Progenitor cell of endocrine pancreas (in vitro differentiated cells): ENCODE results near the gene TM2D3. TPM values are rescaled to one million over a fixed set of nuclear protein-coding genes. Genes with fewer than 3 reads are reported as not detected.
A peak's percentile ranks its signal among the peaks of the same experiment; 100 is the strongest.

Source experiments
- DNase-seq: peaks from one replicate; pipeline ENCODE4 v3.0.0; 2021; ENCODE audit warnings: low spot score; ENCODE audit not compliant: unreplicated experiment
- H3K27ac Mint-ChIP-seq: 2 replicates; pipeline ENCODE4 v1.8.0; 2021; ENCODE audit warnings: mild to moderate bottlenecking, moderate library complexity, mixed read lengths
- H3K27me3 Mint-ChIP-seq: 2 replicates; pipeline ENCODE4 v1.8.0; 2021; ENCODE audit warnings: mixed read lengths
- H3K36me3 Mint-ChIP-seq: 2 replicates; pipeline ENCODE4 v1.8.0; 2022; ENCODE audit warnings: mixed read lengths; ENCODE audit not compliant: insufficient read depth
- H3K4me1 Mint-ChIP-seq: 2 replicates; pipeline ENCODE4 v1.8.0; 2021; ENCODE audit warnings: low read depth, mixed read lengths
- H3K4me3 Mint-ChIP-seq: 2 replicates; pipeline ENCODE4 v1.8.0; 2021; ENCODE audit warnings: low read depth, mild to moderate bottlenecking, moderate library complexity, mixed read lengths
- H3K9me3 Mint-ChIP-seq: 2 replicates; pipeline ENCODE4 v1.8.0; 2021; ENCODE audit warnings: low read depth, mixed read lengths
- CTCF ChIP-seq: fragments of 200-600 bp; sonication (generic); IDR thresholded peaks from one replicate; pipeline ENCODE4 v1.5.0; 2021; ENCODE audit warnings: antibody characterized with exemption, mild to moderate bottlenecking; ENCODE audit not compliant: unreplicated experiment
- total RNA-seq: library from RNA; stranded (reverse); gene quantifications from 2 replicates; pipeline ENCODE4 v1.2.1, GENCODE V29; 2021

TM2D3 gene
- total RNA-seq, 1 donor from 2014 or later: 49.3 TPM

GRCh38 chr15:101642361-101642760 is 9.8 kb downstream of the TM2D3 start:
- H3K9me3 Mint-ChIP-seq: no peaks in the 10 kb centered on the region
- H3K27ac Mint-ChIP-seq: no peak overlapping the region
- H3K27me3 Mint-ChIP-seq: no peaks in the 10 kb centered on the region
- peaks cover 18% of the 10 kb centered on the region for H3K36me3 Mint-ChIP-seq
- no peak for DNase-seq
- no peak overlapping the region for H3K4me3 Mint-ChIP-seq
- no peak for TF ChIP-seq CTCF
- H3K4me1 Mint-ChIP-seq: peaks cover 2% of the 10 kb centered on the region

GRCh38 chr15:101641894-101642293 is 10.3 kb downstream of the TM2D3 start:
- Mint-ChIP-seq H3K36me3 (peaks cover 18% of the 10 kb centered on the region), H3K9me3 (no peaks in the 10 kb centered on the region), H3K27me3 (no peaks in the 10 kb centered on the region), H3K4me3 (no peak overlapping the region), H3K4me1 (peaks cover 5% of the 10 kb centered on the region), H3K27ac (no peak overlapping the region)
- no peak for DNase-seq
- TF ChIP-seq CTCF: no peak

- H3K4me1 Mint-ChIP-seq: peaks cover 5% of the 10 kb centered on the region
- peak; percentile 60 for DNase-seq
- peaks cover 18% of the 10 kb centered on the region for H3K36me3 Mint-ChIP-seq
- no peak overlapping the region for H3K27ac Mint-ChIP-seq
- peak; percentile 89 for TF ChIP-seq CTCF
- H3K9me3 Mint-ChIP-seq: no peaks in the 10 kb centered on the region
- H3K27me3 Mint-ChIP-seq: no peaks in the 10 kb centered on the region
- H3K4me3 Mint-ChIP-seq: no peak overlapping the region
Observed at GRCh38 chr15:101641129-101641764, 10.9 kb downstream of the TM2D3 start.

- Mint-ChIP-seq H3K36me3 (peaks cover 8% of the 10 kb centered on the region), H3K4me3 (no peak overlapping the region), H3K27me3 (no peaks in the 10 kb centered on the region), H3K4me1 (peaks cover 5% of the 10 kb centered on the region), H3K27ac (no peak overlapping the region), H3K9me3 (no peaks in the 10 kb centered on the region)
- no peak for TF ChIP-seq CTCF
- DNase-seq: no peak
Observed at GRCh38 chr15:101639667-101640066, 12.5 kb downstream of the TM2D3 start.

GRCh38 chr15:101637919-101638318 is 14.3 kb downstream of the TM2D3 start:
- Mint-ChIP-seq H3K36me3 (peaks cover 6% of the 10 kb centered on the region), H3K9me3 (no peaks in the 10 kb centered on the region), H3K27me3 (no peaks in the 10 kb centered on the region), H3K4me3 (no peak overlapping the region), H3K4me1 (peaks cover 5% of the 10 kb centered on the region), H3K27ac (no peak overlapping the region)
- no peak for DNase-seq
- no peak for TF ChIP-seq CTCF
